ENCODE measurements around the gene RSL1D1.
A peak's percentile ranks its signal among the peaks of the same experiment; 100 is the strongest.

RSL1D1 gene

GRCh38 chr16:11851294-11852091 lies at the start of gene RSL1D1:
Gene RSL1D1 (minus strand): TSS chr16:11851542. CDS start chr16:11851512, 30 bp downstream.
- peak; percentile 94 for DNase-seq

- DNase-seq, result no peak
Observed at GRCh38 chr16:11901091-11901490, 49.7 kb upstream of the RSL1D1 start.

GRCh38 chr16:11896486-11897176 lies 45.3 kb upstream of the RSL1D1 start:
- DNase-seq, result no peak

- DNase-seq, result no peak
Observed at GRCh38 chr16:11893571-11893970, 42.2 kb upstream of the RSL1D1 start.

GRCh38 chr16:11892761-11893160 lies 41.4 kb upstream of the RSL1D1 start:
- no peak for DNase-seq

GRCh38 chr16:11890231-11890965 lies 39.1 kb upstream of the RSL1D1 start:
- no peak for DNase-seq

GRCh38 chr16:11886881-11887280 lies 35.5 kb upstream of the RSL1D1 start:
- no peak for DNase-seq

GRCh38 chr16:11884035-11884434 lies 32.7 kb upstream of the RSL1D1 start:
- no peak for DNase-seq

GRCh38 chr16:11880007-11880406 lies 28.7 kb upstream of the RSL1D1 start:
- no peak for DNase-seq

GRCh38 chr16:11877374-11877773 lies 26.0 kb upstream of the RSL1D1 start:
- DNase-seq, result no peak

- no peak for DNase-seq
Observed at GRCh38 chr16:11876306-11876705, 25.0 kb upstream of the RSL1D1 start.

- no peak for DNase-seq
Observed at GRCh38 chr16:11875721-11876120, 24.4 kb upstream of the RSL1D1 start.

- DNase-seq, result peak; percentile 85
Observed at GRCh38 chr16:11871193-11871592, 19.9 kb upstream of the RSL1D1 start.

- no peak for DNase-seq
Observed at GRCh38 chr16:11870399-11870798, 19.1 kb upstream of the RSL1D1 start.

GRCh38 chr16:11869353-11870228 lies 18.2 kb upstream of the RSL1D1 start:
- DNase-seq, result no peak

GRCh38 chr16:11868412-11868980 lies 17.2 kb upstream of the RSL1D1 start:
- peak; percentile 57 for DNase-seq

GRCh38 chr16:11862489-11862888 lies 11.1 kb upstream of the RSL1D1 start:
- no peak for DNase-seq

GRCh38 chr16:11857161-11857560 lies 5.8 kb upstream of the RSL1D1 start:
- no peak for DNase-seq

GRCh38 chr16:11852092-11852809 lies 909 bp upstream of the RSL1D1 start:
- peak; percentile 62 for DNase-seq

- DNase-seq, result no peak
Observed at GRCh38 chr16:11848842-11849241, 2.5 kb downstream of the RSL1D1 start.

GRCh38 chr16:11844499-11844898 lies 6.8 kb downstream of the RSL1D1 start:
- no peak for DNase-seq

GRCh38 chr16:11843861-11844260 lies 7.5 kb downstream of the RSL1D1 start:
- no peak for DNase-seq

Data from NCI-H82 (cell line).